HG03521 (cell line): ENCODE measurements around the gene DGKD.
"Not testable (repeated sequence)": the region's sequence is repeated elsewhere in the genome, so short reads cannot be mapped to it uniquely, and the experiment has no call there.

Experiments used
- ATAC-seq: cut with Tn5 transposase; IDR thresholded peaks from one replicate; pipeline ENCODE4 v1.9.1; 2021; ENCODE audit warnings: mild to moderate bottlenecking, moderate library complexity; ENCODE audit not compliant: unreplicated experiment

The DGKD gene

GRCh38 chr2:233358947-233359346 is 4.7 kb downstream of the DGKD start:
- no peak for ATAC-seq

GRCh38 chr2:233359823-233360222 is 5.5 kb downstream of the DGKD start:
- ATAC-seq, result no peak

GRCh38 chr2:233360771-233361176 is 6.5 kb downstream of the DGKD start:
- ATAC-seq, result no peak

- no peak for ATAC-seq
These were observed 7.0 kb downstream of the DGKD start for GRCh38 chr2:233361297-233361696.

- no peak for ATAC-seq
These were observed 8.4 kb downstream of the DGKD start for GRCh38 chr2:233362742-233363141.

- ATAC-seq, result no peak
These were observed 9.5 kb downstream of the DGKD start for GRCh38 chr2:233363744-233364235.

GRCh38 chr2:233365861-233366520 is 11.7 kb downstream of the DGKD start:
- no peak for ATAC-seq

GRCh38 chr2:233367586-233367985 is 13.3 kb downstream of the DGKD start:
- no peak for ATAC-seq

- no peak for ATAC-seq
These were observed 14.5 kb downstream of the DGKD start for GRCh38 chr2:233368756-233369155.

GRCh38 chr2:233369462-233369861 is 15.2 kb downstream of the DGKD start:
- no peak for ATAC-seq

- no peak for ATAC-seq
These were observed 15.8 kb downstream of the DGKD start for GRCh38 chr2:233369897-233370685.

GRCh38 chr2:233371641-233372040 is 17.3 kb downstream of the DGKD start:
- no peak for ATAC-seq

- ATAC-seq, result no peak
These were observed 18.6 kb downstream of the DGKD start for GRCh38 chr2:233372855-233373254.

- no peak for ATAC-seq
These were observed 19.0 kb downstream of the DGKD start for GRCh38 chr2:233373316-233373715.

GRCh38 chr2:233374776-233375175 is 20.5 kb downstream of the DGKD start:
- ATAC-seq, result not testable (repeated sequence)

- ATAC-seq, result no peak
These were observed 21.4 kb downstream of the DGKD start for GRCh38 chr2:233375490-233376314.

GRCh38 chr2:233379034-233379433 is 24.7 kb downstream of the DGKD start:
- no peak for ATAC-seq

GRCh38 chr2:233379441-233379840 is 25.1 kb downstream of the DGKD start:
- ATAC-seq, result no peak

GRCh38 chr2:233380132-233380895 is 26.0 kb downstream of the DGKD start:
- no peak for ATAC-seq

GRCh38 chr2:233380995-233381637 is 26.8 kb downstream of the DGKD start:
- ATAC-seq, result no peak
